GM18498 (cell line): Measurements from ENCODE around the gene WDR62.

Source experiments
- ATAC-seq: cut with Tn5 transposase; IDR thresholded peaks from one replicate; pipeline ENCODE4 v1.9.1; 2021; ENCODE audit warnings: mild to moderate bottlenecking, moderate library complexity; ENCODE audit not compliant: unreplicated experiment

Gene WDR62

GRCh38 chr19:36073121-36073876 lies 18.6 kb downstream of the WDR62 start:
- ATAC-seq: no peak

- ATAC-seq: no peak
Observed at GRCh38 chr19:36079389-36079945, 24.8 kb downstream of the WDR62 start.

GRCh38 chr19:36081385-36081784 lies 26.7 kb downstream of the WDR62 start:
- no peak for ATAC-seq

GRCh38 chr19:36081894-36082293 lies 27.2 kb downstream of the WDR62 start:
- no peak for ATAC-seq

GRCh38 chr19:36082916-36083315 lies 28.2 kb downstream of the WDR62 start:
- ATAC-seq: no peak

GRCh38 chr19:36084231-36085009 lies 29.7 kb downstream of the WDR62 start:
- no peak for ATAC-seq

- no peak for ATAC-seq
Observed at GRCh38 chr19:36086326-36086725, 31.6 kb downstream of the WDR62 start.

GRCh38 chr19:36089847-36090246 lies 35.1 kb downstream of the WDR62 start:
- no peak for ATAC-seq

GRCh38 chr19:36090910-36091695 lies 36.4 kb downstream of the WDR62 start:
- no peak for ATAC-seq

- ATAC-seq: no peak
Observed at GRCh38 chr19:36092566-36092965, 37.9 kb downstream of the WDR62 start.

GRCh38 chr19:36093146-36093662 lies 38.5 kb downstream of the WDR62 start:
- no peak for ATAC-seq

GRCh38 chr19:36093687-36094086 lies 39.0 kb downstream of the WDR62 start:
- no peak for ATAC-seq

GRCh38 chr19:36097036-36097435 lies 42.3 kb downstream of the WDR62 start:
- no peak for ATAC-seq

- no peak for ATAC-seq
Observed at GRCh38 chr19:36099166-36099785, 44.6 kb downstream of the WDR62 start.

- ATAC-seq: no peak
Observed at GRCh38 chr19:36100476-36100875, 45.8 kb downstream of the WDR62 start.

GRCh38 chr19:36101550-36102327 lies 47.0 kb downstream of the WDR62 start:
- no peak for ATAC-seq

GRCh38 chr19:36103040-36103626 lies 48.4 kb downstream of the WDR62 start:
- no peak for ATAC-seq

- no peak for ATAC-seq
Observed at GRCh38 chr19:36103842-36104552, 49.3 kb downstream of the WDR62 start.

GRCh38 chr19:36106441-36106840 lies 51.7 kb downstream of the WDR62 start:
- no peak for ATAC-seq
